Thoracic aorta (tissue), 2 donors: Measurements from ENCODE around the gene PTPRN2. TPM values are rescaled to one million over a fixed set of nuclear protein-coding genes. Genes with fewer than 3 reads are reported as not detected.

Experiments
- ATAC-seq: fragments of 150-250 bp; one replicate; pipeline ENCODE4 v1.8.0; 2017; ENCODE audit warnings: low read depth; ENCODE audit not compliant: insufficient number of reproducible peaks, low FRiP score
- DNase-seq: peaks from one replicate; pipeline ENCODE4 v3.0.0-alpha.2; 2020; ENCODE audit warnings: low spot score
- H3K27ac ChIP-seq, 2 donors: fragments of 200-600 bp; sonication (generic); 1 replicate in 1 of 2; 2 replicates in 1 of 2; pipeline ENCODE4 v1.5.1; 2016; ENCODE audit warnings: mild to moderate bottlenecking in 2 of 2, moderate library complexity in 2 of 2
- H3K27me3 ChIP-seq: fragments of 200-600 bp; sonication (generic); replicated peaks from 2 replicates; pipeline ENCODE4 v1.6.0; 2016; ENCODE audit warnings: mild to moderate bottlenecking; ENCODE audit not compliant: insufficient read depth
- H3K36me3 ChIP-seq: fragments of 200-600 bp; sonication (generic); one replicate; pipeline ENCODE4 v1.5.1; 2016
- H3K4me1 ChIP-seq, 2 donors: fragments of 200-600 bp; sonication (generic); 1 replicate in 1 of 2; 2 replicates in 1 of 2; pipeline versions ENCODE4 v1.5.1 to v1.6.0; 2016; ENCODE audit warnings: low read depth in 2 of 2, mild to moderate bottlenecking in 1 of 2; ENCODE audit not compliant: control insufficient read depth in 1 of 2
- H3K4me3 ChIP-seq: fragments of 200-600 bp; sonication (generic); 2 replicates; pipeline ENCODE4 v1.5.1; 2016; ENCODE audit warnings: mild to moderate bottlenecking
- H3K9me3 ChIP-seq: fragments of 200-600 bp; sonication (generic); 2 replicates; pipeline ENCODE4 v1.5.1; 2016
- CTCF ChIP-seq: fragments of 200-600 bp; sonication (generic); IDR thresholded peaks from one replicate; pipeline ENCODE4 v1.5.1; 2019; ENCODE audit warnings: antibody characterized with exemption
- total RNA-seq, 2 donors: library from RNA; depleted of rRNA; stranded (reverse); fragments of >200 nt; gene quantifications; one replicate each; pipeline versions ENCODE4 v1.1.0 to v1.2.3, GENCODE V29; 2016

The PTPRN2 gene
- total RNA-seq, 2 donors from 2014 or later: 2.2 to 3.1 TPM

- Histone ChIP-seq H3K4me1 (no peaks in the 10 kb centered on the region), H3K36me3 (no peaks in the 10 kb centered on the region), H3K4me3 (no peak overlapping the region), H3K27ac (no peak overlapping the region), H3K9me3 (no peaks in the 10 kb centered on the region), H3K27me3 (no peaks in the 10 kb centered on the region)
- no peak for TF ChIP-seq CTCF
- DNase-seq: no peak
- no peak for ATAC-seq
Observed at GRCh38 chr7:157560710-157561522, 1026.7 kb downstream of the PTPRN2 start.

- Histone ChIP-seq H3K27ac (no peak overlapping the region), H3K4me1 (no peaks in the 10 kb centered on the region), H3K9me3 (no peaks in the 10 kb centered on the region), H3K36me3 (no peaks in the 10 kb centered on the region), H3K4me3 (no peak overlapping the region), H3K27me3 (no peaks in the 10 kb centered on the region)
- no peak for TF ChIP-seq CTCF
- DNase-seq: no peak
- ATAC-seq: no peak
Observed at GRCh38 chr7:157560258-157560654, 1027.4 kb downstream of the PTPRN2 start.

- no peak overlapping the region for H3K27ac ChIP-seq
- H3K36me3 ChIP-seq: no peaks in the 10 kb centered on the region
- no peaks in the 10 kb centered on the region for H3K9me3 ChIP-seq
- no peaks in the 10 kb centered on the region for H3K27me3 ChIP-seq
- no peaks in the 10 kb centered on the region for H3K4me1 ChIP-seq
- DNase-seq (no peak), ATAC-seq (no peak)
- no peak overlapping the region for H3K4me3 ChIP-seq
- TF ChIP-seq CTCF: no peak
Observed at GRCh38 chr7:157559596-157560257, 1027.9 kb downstream of the PTPRN2 start.

GRCh38 chr7:157558875-157559595, 1028.6 kb downstream of the PTPRN2 start:
- Histone ChIP-seq H3K4me1 (no peaks in the 10 kb centered on the region), H3K27me3 (no peaks in the 10 kb centered on the region), H3K9me3 (no peaks in the 10 kb centered on the region), H3K36me3 (no peaks in the 10 kb centered on the region), H3K4me3 (no peak overlapping the region), H3K27ac (no peak overlapping the region)
- no peak for DNase-seq
- ATAC-seq: no peak
- TF ChIP-seq CTCF: no peak

- H3K27ac ChIP-seq: no peak overlapping the region
- H3K4me1 ChIP-seq: no peaks in the 10 kb centered on the region
- no peaks in the 10 kb centered on the region for H3K27me3 ChIP-seq
- no peaks in the 10 kb centered on the region for H3K9me3 ChIP-seq
- H3K4me3 ChIP-seq: no peak overlapping the region
- ATAC-seq (no peak), DNase-seq (no peak)
- H3K36me3 ChIP-seq: no peaks in the 10 kb centered on the region
- no peak for TF ChIP-seq CTCF
Observed at GRCh38 chr7:157558516-157558874, 1029.1 kb downstream of the PTPRN2 start.
